Camera-type eye (tissue), 1 donor: Measurements from ENCODE around the gene VEGFA. TPM values are rescaled to one million over a fixed set of nuclear protein-coding genes. Genes with fewer than 3 reads are reported as not detected.

ENCODE experiments used
- total RNA-seq: library from RNA; depleted of rRNA; stranded (reverse); fragments of >200 nt; gene quantifications from one replicate; pipeline ENCODE4 v1.2.3, GENCODE V29; 2014

Gene VEGFA
- 262 TPM for total RNA-seq

DNA sequence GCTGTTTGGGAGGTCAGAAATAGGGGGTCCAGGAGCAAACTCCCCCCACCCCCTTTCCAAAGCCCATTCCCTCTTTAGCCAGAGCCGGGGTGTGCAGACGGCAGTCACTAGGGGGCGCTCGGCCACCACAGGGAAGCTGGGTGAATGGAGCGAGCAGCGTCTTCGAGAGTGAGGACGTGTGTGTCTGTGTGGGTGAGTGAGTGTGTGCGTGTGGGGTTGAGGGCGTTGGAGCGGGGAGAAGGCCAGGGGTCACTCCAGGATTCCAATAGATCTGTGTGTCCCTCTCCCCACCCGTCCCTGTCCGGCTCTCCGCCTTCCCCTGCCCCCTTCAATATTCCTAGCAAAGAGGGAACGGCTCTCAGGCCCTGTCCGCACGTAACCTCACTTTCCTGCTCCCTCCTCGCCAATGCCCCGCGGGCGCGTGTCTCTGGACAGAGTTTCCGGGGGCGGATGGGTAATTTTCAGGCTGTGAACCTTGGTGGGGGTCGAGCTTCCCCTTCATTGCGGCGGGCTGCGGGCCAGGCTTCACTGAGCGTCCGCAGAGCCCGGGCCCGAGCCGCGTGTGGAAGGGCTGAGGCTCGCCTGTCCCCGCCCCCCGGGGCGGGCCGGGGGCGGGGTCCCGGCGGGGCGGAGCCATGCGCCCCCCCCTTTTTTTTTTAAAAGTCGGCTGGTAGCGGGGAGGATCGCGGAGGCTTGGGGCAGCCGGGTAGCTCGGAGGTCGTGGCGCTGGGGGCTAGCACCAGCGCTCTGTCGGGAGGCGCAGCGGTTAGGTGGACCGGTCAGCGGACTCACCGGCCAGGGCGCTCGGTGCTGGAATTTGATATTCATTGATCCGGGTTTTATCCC lies at the start of gene VEGFA:
TSS of gene VEGFA (plus strand) at position 686 of the 846 bp plus-strand sequence.

Other genes with a start within 250 kb of the VEGFA start
- gene XPO5, start 194.2 kb upstream of the VEGFA start, total RNA-seq: 31.7 TPM
- gene POLH, start 194.0 kb upstream of the VEGFA start, total RNA-seq: 18.2 TPM
- 46.9 TPM for gene GTPBP2, start 140.9 kb upstream of the VEGFA start, total RNA-seq
- 37.4 TPM for gene MAD2L1BP, start 134.4 kb upstream of the VEGFA start, total RNA-seq
- 1.7 TPM for gene RSPH9, start 125.2 kb upstream of the VEGFA start, total RNA-seq
- gene MRPS18A, start 82.4 kb upstream of the VEGFA start, total RNA-seq: 35.5 TPM